DND-41 (cell line): ENCODE measurements around the gene DENR.

ENCODE experiments used
- ATAC-seq: fragments of 200-7000 bp; cut with Tn5 transposase; 3 replicates; pipeline ENCODE4 v1.9.1; 2021; ENCODE audit warnings: low read depth; ENCODE audit not compliant: insufficient read depth
- DNase-seq: peaks from one replicate; pipeline ENCODE4 v3.0.0-alpha.2; 2020
- H2AFZ ChIP-seq: 2 replicates; pipeline ENCODE4 v1.6.0; 2012; ENCODE audit warnings: low read depth, low read length
- H3K27ac ChIP-seq: 2 replicates; pipeline ENCODE4 v1.5.1; 2012; ENCODE audit warnings: low read length, inconsistent platforms
- H3K27me3 ChIP-seq: fragments of 200-600 bp; sonication (generic); 2 replicates; pipeline ENCODE4 v1.6.0; 2012; ENCODE audit warnings: low read length, mild to moderate bottlenecking, inconsistent platforms; ENCODE audit not compliant: insufficient read depth, poor library complexity
- H3K36me3 ChIP-seq: 2 replicates; pipeline ENCODE4 v1.5.1; 2012; ENCODE audit warnings: low read length, inconsistent platforms; ENCODE audit not compliant: insufficient read depth
- H3K4me1 ChIP-seq: 2 replicates; pipeline ENCODE4 v1.5.1; 2012; ENCODE audit warnings: mild to moderate bottlenecking, low read length; ENCODE audit not compliant: insufficient read depth
- H3K4me2 ChIP-seq: 2 replicates; pipeline ENCODE4 v1.6.0; 2012; ENCODE audit warnings: mild to moderate bottlenecking, moderate library complexity, low read length, inconsistent platforms; ENCODE audit not compliant: insufficient read depth
- H3K4me3 ChIP-seq, 2 experiments: fragments of 200-600 bp in 1 of 2; shearing (Covaris generic) in 1 of 2; 2 replicates each; pipeline ENCODE4 v1.5.1; 2012 to 2016; ENCODE audit warnings: inconsistent platforms in 2 of 2, low read length in 2 of 2, mild to moderate bottlenecking in 2 of 2, low read depth in 1 of 2, moderate library complexity in 1 of 2
- H3K79me2 ChIP-seq: 2 replicates; pipeline ENCODE4 v1.6.0; 2012; ENCODE audit warnings: low read length, inconsistent platforms; ENCODE audit not compliant: insufficient read depth
- H3K9ac ChIP-seq: 2 replicates; pipeline ENCODE4 v1.6.0; 2012; ENCODE audit warnings: low read depth, mild to moderate bottlenecking, inconsistent platforms, low read length, moderate library complexity
- H3K9me3 ChIP-seq: 2 replicates; pipeline ENCODE4 v1.5.1; 2012; ENCODE audit warnings: low read length, moderate library complexity, mild to moderate bottlenecking, inconsistent platforms; ENCODE audit not compliant: insufficient read depth, severe bottlenecking
- H4K20me1 ChIP-seq: 2 replicates; pipeline ENCODE4 v1.6.0; 2012; ENCODE audit warnings: low read length; ENCODE audit not compliant: insufficient read depth
- EZH2 ChIP-seq: IDR thresholded peaks from 3 replicates; pipeline ENCODE4 v1.6.1; 2012; ENCODE audit warnings: borderline replicate concordance, low read depth, mild to moderate bottlenecking, moderate library complexity, low read length, inconsistent platforms; ENCODE audit not compliant: severe bottlenecking
- TF ChIP-seq, protein P1 (sequence below): IDR thresholded peaks from 2 replicates; pipeline ENCODE4 v1.5.1; 2012; ENCODE audit warnings: borderline replicate concordance, low read length, moderate library complexity, mild to moderate bottlenecking; ENCODE audit not compliant: poor library complexity, severe bottlenecking; ENCODE audit errors: extremely low read depth

DENR gene

DNA sequence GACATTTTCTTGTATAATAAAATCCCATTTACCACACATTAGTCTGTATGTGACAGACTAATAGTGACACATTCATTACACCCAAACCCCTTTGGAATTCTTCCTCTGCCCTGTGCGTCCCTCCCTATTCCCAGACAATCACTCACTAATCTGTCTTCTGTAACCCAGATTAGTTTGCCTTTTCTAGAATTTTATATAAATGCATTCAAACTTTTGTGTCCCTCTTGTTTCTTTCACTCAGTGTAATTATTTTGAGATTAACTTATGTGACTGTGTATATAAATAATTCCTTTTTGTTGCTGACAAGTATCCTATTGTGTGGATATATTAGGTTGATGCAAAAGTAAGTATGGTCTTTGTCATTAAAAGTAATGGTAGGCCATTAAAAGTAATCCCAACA is 55.0 kb downstream of the DENR start:
- H3K9me3 ChIP-seq: no peaks in the 10 kb centered on the region
- H4K20me1 ChIP-seq: no peaks in the 10 kb centered on the region
- no peak for ATAC-seq
- H3K4me2 ChIP-seq: no peak overlapping the region
- no peak overlapping the region for H3K9ac ChIP-seq
- H3K79me2 ChIP-seq: no peaks in the 10 kb centered on the region
- TF ChIP-seq EZH2: no peak
- H3K4me1 ChIP-seq: no peaks in the 10 kb centered on the region
- H3K27me3 ChIP-seq: no peaks in the 10 kb centered on the region
- DNase-seq: no peak
- H3K4me3 ChIP-seq: no peak overlapping the region
- no peak overlapping the region for H2AFZ ChIP-seq
- no peaks in the 10 kb centered on the region for H3K36me3 ChIP-seq
- H3K27ac ChIP-seq: no peak overlapping the region

DNA sequence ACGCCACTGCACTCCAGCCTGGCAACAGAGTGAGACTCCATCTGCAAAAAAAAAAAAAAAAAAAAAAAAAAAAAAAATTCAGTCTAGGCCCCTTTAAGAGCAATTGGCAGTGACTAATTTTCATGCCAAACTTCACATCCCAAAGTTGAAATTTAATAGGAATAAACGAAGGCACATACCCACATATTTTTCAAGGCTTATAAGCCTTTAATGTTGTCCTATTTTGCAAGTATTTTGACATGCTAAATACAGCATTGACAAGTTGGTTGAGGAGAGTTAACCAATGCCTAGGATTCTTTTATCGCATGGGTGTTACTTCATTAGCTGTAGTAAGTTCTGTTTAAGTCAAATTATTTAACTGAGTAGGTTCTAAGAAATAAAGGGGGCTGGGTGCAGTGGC is 59.2 kb downstream of the DENR start:
- H3K9ac ChIP-seq: no peak overlapping the region
- ATAC-seq: no peak
- no peak for DNase-seq
- H3K27ac ChIP-seq: no peak overlapping the region
- H3K4me1 ChIP-seq: no peaks in the 10 kb centered on the region
- TF ChIP-seq, protein P1, sequence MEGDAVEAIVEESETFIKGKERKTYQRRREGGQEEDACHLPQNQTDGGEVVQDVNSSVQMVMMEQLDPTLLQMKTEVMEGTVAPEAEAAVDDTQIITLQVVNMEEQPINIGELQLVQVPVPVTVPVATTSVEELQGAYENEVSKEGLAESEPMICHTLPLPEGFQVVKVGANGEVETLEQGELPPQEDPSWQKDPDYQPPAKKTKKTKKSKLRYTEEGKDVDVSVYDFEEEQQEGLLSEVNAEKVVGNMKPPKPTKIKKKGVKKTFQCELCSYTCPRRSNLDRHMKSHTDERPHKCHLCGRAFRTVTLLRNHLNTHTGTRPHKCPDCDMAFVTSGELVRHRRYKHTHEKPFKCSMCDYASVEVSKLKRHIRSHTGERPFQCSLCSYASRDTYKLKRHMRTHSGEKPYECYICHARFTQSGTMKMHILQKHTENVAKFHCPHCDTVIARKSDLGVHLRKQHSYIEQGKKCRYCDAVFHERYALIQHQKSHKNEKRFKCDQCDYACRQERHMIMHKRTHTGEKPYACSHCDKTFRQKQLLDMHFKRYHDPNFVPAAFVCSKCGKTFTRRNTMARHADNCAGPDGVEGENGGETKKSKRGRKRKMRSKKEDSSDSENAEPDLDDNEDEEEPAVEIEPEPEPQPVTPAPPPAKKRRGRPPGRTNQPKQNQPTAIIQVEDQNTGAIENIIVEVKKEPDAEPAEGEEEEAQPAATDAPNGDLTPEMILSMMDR: no peak
- no peak for TF ChIP-seq EZH2
- H4K20me1 ChIP-seq: no peaks in the 10 kb centered on the region
- H3K4me3 ChIP-seq: no peak overlapping the region
- no peaks in the 10 kb centered on the region for H3K27me3 ChIP-seq
- H3K4me2 ChIP-seq: no peak overlapping the region
- no peak overlapping the region for H2AFZ ChIP-seq
- no peaks in the 10 kb centered on the region for H3K36me3 ChIP-seq
- H3K9me3 ChIP-seq: no peaks in the 10 kb centered on the region
- H3K79me2 ChIP-seq: no peaks in the 10 kb centered on the region

DNA sequence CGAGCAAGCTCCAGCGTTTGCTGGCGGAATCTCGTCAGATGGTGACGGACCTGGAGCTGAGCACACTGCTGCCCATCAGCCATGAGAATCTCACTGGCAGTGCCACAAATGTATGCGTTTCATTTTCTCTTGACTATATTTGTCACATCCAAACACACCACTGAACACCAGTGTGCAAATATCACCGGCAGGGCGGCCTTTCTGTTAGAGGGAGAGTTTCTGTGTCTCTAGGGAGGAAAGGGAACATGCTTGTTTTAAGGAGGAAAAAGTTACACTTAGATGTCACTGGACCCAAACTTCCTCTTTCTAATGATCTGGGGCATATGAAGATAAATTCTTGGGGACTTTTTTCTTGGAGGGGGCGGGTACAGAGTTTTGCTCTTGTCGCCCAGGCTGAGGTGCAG is 60.7 kb downstream of the DENR start:
- Histone ChIP-seq H4K20me1 (no peaks in the 10 kb centered on the region), H3K9ac (no peak overlapping the region), H2AFZ (no peak overlapping the region), H3K27ac (no peak overlapping the region), H3K36me3 (no peaks in the 10 kb centered on the region), H3K4me1 (no peaks in the 10 kb centered on the region), H3K4me3 (no peak overlapping the region), H3K27me3 (no peaks in the 10 kb centered on the region), H3K4me2 (no peak overlapping the region), H3K9me3 (no peaks in the 10 kb centered on the region), H3K79me2 (no peaks in the 10 kb centered on the region)
- DNase-seq (no peak), ATAC-seq (no peak)
- no peak for TF ChIP-seq EZH2
- TF ChIP-seq, protein P1: no peak

DNA sequence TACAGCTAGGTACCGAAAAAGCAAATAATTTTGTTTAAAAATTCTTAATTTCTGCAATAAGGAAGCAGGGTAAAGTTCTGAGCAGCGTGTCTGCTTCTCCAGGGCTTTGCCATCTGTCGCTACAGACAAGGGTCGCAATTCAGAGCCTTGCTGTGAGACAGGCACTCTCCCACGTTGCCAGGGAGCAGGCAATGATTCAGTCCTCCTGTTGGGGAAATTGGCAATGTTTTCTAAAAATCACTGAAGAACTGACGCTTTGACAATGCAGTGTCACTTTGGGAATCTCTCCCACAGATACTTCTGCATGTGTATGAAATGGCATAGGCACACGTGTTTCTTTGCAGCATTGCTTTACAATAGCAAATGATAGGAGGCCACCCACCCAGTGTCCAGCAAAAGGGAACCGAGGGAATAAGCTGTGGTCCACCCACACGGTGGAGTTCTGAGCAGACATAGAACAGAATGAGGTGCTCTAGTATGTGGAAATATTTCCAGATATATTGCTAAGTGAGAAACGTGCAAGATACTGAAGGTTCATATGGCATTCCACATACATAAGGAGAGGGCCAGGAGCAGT is 66.7 kb downstream of the DENR start:
- ATAC-seq: no peak
- H3K4me2 ChIP-seq: no peak overlapping the region
- no peaks in the 10 kb centered on the region for H3K79me2 ChIP-seq
- no peaks in the 10 kb centered on the region for H3K9me3 ChIP-seq
- no peak overlapping the region for H2AFZ ChIP-seq
- no peak overlapping the region for H3K9ac ChIP-seq
- no peak for TF ChIP-seq EZH2
- TF ChIP-seq, protein P1: no peak
- no peaks in the 10 kb centered on the region for H4K20me1 ChIP-seq
- H3K36me3 ChIP-seq: no peaks in the 10 kb centered on the region
- H3K27me3 ChIP-seq: no peaks in the 10 kb centered on the region
- no peaks in the 10 kb centered on the region for H3K4me1 ChIP-seq
- H3K27ac ChIP-seq: no peak overlapping the region
- no peak for DNase-seq
- H3K4me3 ChIP-seq: no peak overlapping the region
